ENCODE data around the gene EPHB6.
A peak's percentile ranks its signal among the peaks of the same experiment; 100 is the strongest.

The EPHB6 gene

DNA sequence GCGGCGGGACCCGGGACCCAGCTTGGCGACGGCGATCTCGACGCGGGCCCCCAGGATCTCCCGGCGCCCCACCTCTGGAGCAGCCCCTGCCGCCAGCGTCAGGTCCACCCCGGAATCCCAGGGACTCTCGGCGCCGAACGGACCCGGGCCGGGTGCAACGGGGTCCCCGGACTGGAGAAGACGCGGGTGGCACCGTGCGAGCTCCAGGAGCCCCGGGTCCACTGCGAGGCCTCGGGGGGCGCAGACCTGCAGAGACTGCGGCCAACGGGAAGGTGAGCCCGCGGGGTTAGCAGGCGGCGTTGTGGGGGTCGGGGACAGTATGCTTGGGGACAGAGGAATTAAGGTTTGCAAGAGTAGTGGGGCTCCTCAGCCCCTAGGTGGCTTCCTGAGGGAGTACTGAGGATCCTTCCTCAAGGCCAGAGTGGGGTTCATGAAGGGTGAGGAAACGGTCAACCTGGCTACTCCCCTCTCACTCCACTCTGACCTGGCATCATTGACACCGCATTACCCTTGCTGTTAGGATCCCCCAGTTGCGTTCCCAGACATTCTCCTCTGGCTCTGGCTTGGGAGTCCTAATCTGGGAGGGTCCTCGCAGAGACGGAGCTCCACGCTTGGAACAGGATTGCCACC is 353 bp downstream of the EPHB6 start:
- ATAC-seq (no peak), DNase-seq (ENCODE audit: low spot score in 2 of 2) (peak in 1 of 2 donors; percentile 69)
- Mint-ChIP-seq H3K4me1 (peaks cover 25% of the 10 kb centered on the region), H3K9me3 (no peaks in the 10 kb centered on the region), H3K27ac (no peak overlapping the region), H3K4me3 (peak overlapping the region; percentile 95), H3K36me3 (peaks cover 5% of the 10 kb centered on the region)

DNA sequence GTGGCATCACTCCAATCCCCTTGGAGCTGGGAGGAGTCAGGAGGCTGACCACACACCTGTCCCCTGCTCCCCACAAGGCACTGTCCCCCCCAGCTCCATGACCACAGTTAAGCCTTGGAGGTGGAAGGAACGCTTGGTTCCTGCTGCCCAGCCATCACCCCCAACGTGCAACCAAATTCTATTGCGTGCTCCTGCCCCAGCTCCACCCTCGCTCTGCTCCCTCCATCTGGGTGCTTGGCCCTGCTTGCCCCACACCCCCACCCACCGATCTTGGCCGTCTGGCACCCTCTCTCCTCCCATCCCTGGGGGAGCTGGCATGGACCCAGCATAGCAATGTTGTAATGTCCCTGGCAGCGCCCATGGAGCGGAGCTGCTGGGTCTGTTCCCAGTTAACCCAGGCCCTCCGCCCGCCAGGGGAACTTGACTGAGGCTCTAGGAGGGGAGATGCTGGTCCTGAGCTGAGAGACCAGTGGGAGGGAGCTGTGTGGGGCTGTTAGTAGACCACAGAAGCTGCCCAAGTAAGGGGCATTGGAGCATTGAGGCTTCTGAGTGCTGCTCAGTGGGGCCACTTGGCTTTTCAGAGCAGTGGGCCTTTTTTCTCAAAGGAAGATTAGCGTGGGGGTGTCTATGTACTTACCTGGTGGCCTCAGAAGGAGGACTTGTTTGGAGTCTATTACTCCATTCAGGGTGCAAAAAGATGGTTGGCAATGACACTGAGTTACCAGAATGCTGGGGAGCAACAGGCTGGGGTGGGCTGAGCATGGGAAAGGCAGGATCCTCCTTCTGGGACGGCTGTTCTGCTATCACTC is 1.1 kb downstream of the EPHB6 start:
- H3K4me3 Mint-ChIP-seq: peak overlapping the region; percentile 95
- no peak overlapping the region for H3K27ac Mint-ChIP-seq
- H3K9me3 Mint-ChIP-seq: no peaks in the 10 kb centered on the region
- ATAC-seq: no peak
- H3K4me1 Mint-ChIP-seq: peaks cover 25% of the 10 kb centered on the region
- H3K36me3 Mint-ChIP-seq: peaks cover 5% of the 10 kb centered on the region
- no peak for DNase-seq (ENCODE audit: low spot score in 2 of 2)

- Mint-ChIP-seq H3K4me3 (no peak overlapping the region), H3K27ac (no peak overlapping the region), H3K4me1 (peaks cover 25% of the 10 kb centered on the region), H3K36me3 (peaks cover 5% of the 10 kb centered on the region), H3K9me3 (no peaks in the 10 kb centered on the region)
- ATAC-seq (no peak), DNase-seq (ENCODE audit: low spot score in 2 of 2) (no peak)
Measured at GRCh38 chr7:142856565-142857245, 1.8 kb downstream of the EPHB6 start.

GRCh38 chr7:142857625-142858024 is 2.7 kb downstream of the EPHB6 start:
- peaks cover 5% of the 10 kb centered on the region for H3K36me3 Mint-ChIP-seq
- no peak overlapping the region for H3K4me3 Mint-ChIP-seq
- H3K9me3 Mint-ChIP-seq: no peaks in the 10 kb centered on the region
- ATAC-seq: no peak
- DNase-seq (ENCODE audit: low spot score in 2 of 2): no peak
- H3K4me1 Mint-ChIP-seq: peaks cover 25% of the 10 kb centered on the region
- H3K27ac Mint-ChIP-seq: no peak overlapping the region

GRCh38 chr7:142859411-142859810 is 4.5 kb downstream of the EPHB6 start:
- Mint-ChIP-seq H3K9me3 (no peaks in the 10 kb centered on the region), H3K4me1 (peaks cover 15% of the 10 kb centered on the region), H3K4me3 (no peak overlapping the region), H3K36me3 (peaks cover 2% of the 10 kb centered on the region), H3K27ac (no peak overlapping the region)
- ATAC-seq: no peak
- no peak for DNase-seq (ENCODE audit: low spot score in 2 of 2)

DNA sequence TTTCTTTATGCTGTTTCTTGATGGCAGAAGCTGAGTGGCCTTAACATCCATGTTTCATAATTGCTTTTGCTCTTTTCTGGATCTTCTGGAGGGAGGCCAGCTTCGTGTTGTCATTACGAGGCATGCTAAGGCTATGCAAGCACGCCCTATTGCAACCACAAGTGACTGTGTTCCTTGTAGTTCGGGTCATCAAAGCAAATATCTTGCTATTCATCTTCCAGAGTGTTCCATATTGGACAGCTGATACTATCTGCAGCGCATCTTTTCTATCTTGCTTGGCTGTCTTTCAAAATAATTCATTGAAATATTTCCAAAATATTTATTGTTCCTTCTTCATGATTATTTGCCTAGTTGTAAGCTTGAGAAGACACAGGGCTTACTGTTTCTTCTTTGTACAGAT is 5.0 kb downstream of the EPHB6 start:
- Mint-ChIP-seq H3K4me3 (no peak overlapping the region), H3K9me3 (no peaks in the 10 kb centered on the region), H3K4me1 (peaks cover 14% of the 10 kb centered on the region), H3K27ac (no peak overlapping the region), H3K36me3 (no peaks in the 10 kb centered on the region)
- no peak for ATAC-seq
- DNase-seq (ENCODE audit: low spot score in 2 of 2): no peak

DNA sequence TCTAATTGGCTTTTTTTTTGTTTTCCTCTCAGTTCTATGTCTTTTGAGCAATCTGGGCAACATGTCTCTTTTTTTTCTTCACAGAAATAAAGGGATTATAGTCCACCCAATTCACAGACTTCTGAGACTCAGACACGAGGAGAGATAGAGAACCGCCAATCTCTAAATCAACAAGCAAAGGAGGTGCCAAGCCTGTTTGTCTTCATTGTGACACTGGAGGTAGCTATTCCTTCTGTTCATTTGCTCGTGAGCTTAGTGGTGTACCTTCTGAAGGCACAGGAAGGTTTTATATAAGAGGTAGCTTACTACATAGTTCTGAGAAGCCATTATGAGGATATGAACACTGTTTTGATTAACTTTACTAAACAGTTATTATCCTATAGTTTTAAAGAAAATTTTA is 6.1 kb downstream of the EPHB6 start:
- Mint-ChIP-seq H3K4me1 (peaks cover 10% of the 10 kb centered on the region), H3K36me3 (no peaks in the 10 kb centered on the region)

GRCh38 chr7:142862351-142862750 is 7.5 kb downstream of the EPHB6 start:
- DNase-seq (ENCODE audit: low spot score in 2 of 2) (no peak), ATAC-seq (no peak)
- H3K36me3 Mint-ChIP-seq: no peaks in the 10 kb centered on the region
- H3K27ac Mint-ChIP-seq: no peak overlapping the region
- H3K9me3 Mint-ChIP-seq: no peaks in the 10 kb centered on the region
- no peaks in the 10 kb centered on the region for H3K4me1 Mint-ChIP-seq
- no peak overlapping the region for H3K4me3 Mint-ChIP-seq

More for the DNA sequence above, 6.1 kb downstream of the EPHB6 start:
- DNase-seq (ENCODE audit: low spot score in 2 of 2) (no peak), ATAC-seq (no peak)
- H3K9me3 Mint-ChIP-seq: no peaks in the 10 kb centered on the region
- H3K27ac Mint-ChIP-seq: no peak overlapping the region
- no peak overlapping the region for H3K4me3 Mint-ChIP-seq

GRCh38 chr7:142862786-142863400 is 8.0 kb downstream of the EPHB6 start:
- ATAC-seq (no peak), DNase-seq (ENCODE audit: low spot score in 2 of 2) (no peak)
- Mint-ChIP-seq H3K4me3 (no peak overlapping the region), H3K9me3 (no peaks in the 10 kb centered on the region), H3K27ac (no peak overlapping the region), H3K36me3 (no peaks in the 10 kb centered on the region), H3K4me1 (no peaks in the 10 kb centered on the region)

DNA sequence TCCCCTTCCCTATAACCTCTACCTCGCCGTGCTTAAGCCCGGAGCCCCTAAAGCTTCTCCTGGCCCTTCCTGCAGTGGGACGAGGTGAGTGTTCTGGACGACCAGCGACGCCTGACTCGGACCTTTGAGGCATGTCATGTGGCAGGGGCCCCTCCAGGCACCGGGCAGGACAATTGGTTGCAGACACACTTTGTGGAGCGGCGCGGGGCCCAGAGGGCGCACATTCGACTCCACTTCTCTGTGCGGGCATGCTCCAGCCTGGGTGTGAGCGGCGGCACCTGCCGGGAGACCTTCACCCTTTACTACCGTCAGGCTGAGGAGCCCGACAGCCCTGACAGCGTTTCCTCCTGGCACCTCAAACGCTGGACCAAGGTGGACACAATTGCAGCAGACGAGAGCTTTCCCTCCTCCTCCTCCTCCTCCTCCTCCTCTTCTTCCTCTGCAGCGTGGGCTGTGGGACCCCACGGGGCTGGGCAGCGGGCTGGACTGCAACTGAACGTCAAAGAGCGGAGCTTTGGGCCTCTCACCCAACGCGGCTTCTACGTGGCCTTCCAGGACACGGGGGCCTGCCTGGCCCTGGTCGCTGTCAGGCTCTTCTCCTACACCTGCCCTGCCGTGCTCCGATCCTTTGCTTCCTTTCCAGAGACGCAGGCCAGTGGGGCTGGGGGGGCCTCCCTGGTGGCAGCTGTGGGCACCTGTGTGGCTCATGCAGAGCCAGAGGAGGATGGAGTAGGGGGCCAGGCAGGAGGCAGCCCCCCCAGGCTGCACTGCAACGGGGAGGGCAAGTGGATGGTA is 9.2 kb downstream of the EPHB6 start:
- Mint-ChIP-seq H3K36me3 (no peaks in the 10 kb centered on the region), H3K4me1 (no peaks in the 10 kb centered on the region), H3K27ac (no peak overlapping the region), H3K9me3 (no peaks in the 10 kb centered on the region), H3K4me3 (no peak overlapping the region)
- ATAC-seq: no peak
- DNase-seq (ENCODE audit: low spot score in 2 of 2): no peak

- no peak for DNase-seq (ENCODE audit: low spot score in 2 of 2)
- Mint-ChIP-seq H3K9me3 (no peaks in the 10 kb centered on the region), H3K4me3 (no peak overlapping the region), H3K36me3 (no peaks in the 10 kb centered on the region), H3K4me1 (no peaks in the 10 kb centered on the region), H3K27ac (no peak overlapping the region)
- no peak for ATAC-seq
Measured at GRCh38 chr7:142864980-142865747, 10.3 kb downstream of the EPHB6 start.

GRCh38 chr7:142865766-142866165 is 10.9 kb downstream of the EPHB6 start:
- Mint-ChIP-seq H3K4me3 (no peak overlapping the region), H3K9me3 (no peaks in the 10 kb centered on the region), H3K36me3 (no peaks in the 10 kb centered on the region), H3K4me1 (no peaks in the 10 kb centered on the region), H3K27ac (no peak overlapping the region)
- no peak for DNase-seq (ENCODE audit: low spot score in 2 of 2)
- no peak for ATAC-seq

DNA sequence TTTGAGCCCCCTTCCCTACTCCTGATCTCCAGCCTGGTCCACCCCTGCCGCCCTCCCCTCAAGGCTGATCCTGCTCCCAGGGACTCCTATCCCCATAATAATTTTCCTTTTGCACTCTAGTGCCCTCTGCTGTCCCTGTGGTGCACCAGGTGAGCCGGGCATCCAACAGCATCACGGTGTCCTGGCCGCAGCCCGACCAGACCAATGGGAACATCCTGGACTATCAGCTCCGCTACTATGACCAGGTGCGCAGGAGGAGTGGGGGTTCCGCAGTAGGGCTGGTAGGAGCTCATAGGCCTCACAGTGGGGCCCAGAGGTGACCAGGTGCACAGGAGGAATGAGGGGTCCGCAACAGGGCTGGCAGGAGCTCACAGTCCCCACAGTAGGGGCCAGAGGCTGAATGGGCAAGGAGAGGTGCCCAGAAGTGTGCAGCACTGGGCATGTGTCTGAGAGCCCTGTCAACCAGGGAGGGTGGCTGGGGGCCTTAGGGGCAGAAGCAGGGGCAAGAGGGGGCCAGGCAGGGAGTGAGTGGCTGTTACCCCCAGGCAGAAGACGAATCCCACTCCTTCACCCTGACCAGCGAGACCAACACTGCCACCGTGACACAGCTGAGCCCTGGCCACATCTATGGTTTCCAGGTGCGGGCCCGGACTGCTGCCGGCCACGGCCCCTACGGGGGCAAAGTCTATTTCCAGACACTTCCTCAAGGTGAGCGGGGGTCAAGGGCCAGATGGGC is 11.7 kb downstream of the EPHB6 start:
- H3K4me3 Mint-ChIP-seq: no peak overlapping the region

GRCh38 chr7:142867097-142867378 is 12.2 kb downstream of the EPHB6 start:
- H3K27ac Mint-ChIP-seq: peak overlapping the region; percentile 61
- DNase-seq (ENCODE audit: low spot score in 2 of 2) (no peak), ATAC-seq (no peak)
- H3K9me3 Mint-ChIP-seq: no peaks in the 10 kb centered on the region
- H3K4me1 Mint-ChIP-seq: no peaks in the 10 kb centered on the region
- H3K4me3 Mint-ChIP-seq: no peak overlapping the region
- no peaks in the 10 kb centered on the region for H3K36me3 Mint-ChIP-seq

More for the DNA sequence above, 11.7 kb downstream of the EPHB6 start:
- Mint-ChIP-seq H3K27ac (peak overlapping the region; percentile 61), H3K36me3 (no peaks in the 10 kb centered on the region), H3K4me1 (no peaks in the 10 kb centered on the region), H3K9me3 (no peaks in the 10 kb centered on the region)
- DNase-seq (ENCODE audit: low spot score in 2 of 2): no peak
- ATAC-seq: no peak

Data from stimulated activated effector memory CD8-positive, alpha-beta T cell treated with anti-CD3 and anti-CD28 coated beads, Interleukin-12 subunit alpha, Interleukin-12 subunit beta, amount 100 ng/mL, for 72 hours (primary cell).